NT2/D1 (cell line): ENCODE data around the gene FMNL2.

Experiments used
- YY1 ChIP-seq: IDR thresholded peaks from 2 replicates; pipeline ENCODE4 v1.6.1; 2011; ENCODE audit not compliant: insufficient read length, insufficient read depth
- ZNF274 ChIP-seq: IDR thresholded peaks from 2 replicates; pipeline ENCODE4 v1.6.1; 2011; ENCODE audit warnings: mild to moderate bottlenecking, low read depth, low read length

DNA sequence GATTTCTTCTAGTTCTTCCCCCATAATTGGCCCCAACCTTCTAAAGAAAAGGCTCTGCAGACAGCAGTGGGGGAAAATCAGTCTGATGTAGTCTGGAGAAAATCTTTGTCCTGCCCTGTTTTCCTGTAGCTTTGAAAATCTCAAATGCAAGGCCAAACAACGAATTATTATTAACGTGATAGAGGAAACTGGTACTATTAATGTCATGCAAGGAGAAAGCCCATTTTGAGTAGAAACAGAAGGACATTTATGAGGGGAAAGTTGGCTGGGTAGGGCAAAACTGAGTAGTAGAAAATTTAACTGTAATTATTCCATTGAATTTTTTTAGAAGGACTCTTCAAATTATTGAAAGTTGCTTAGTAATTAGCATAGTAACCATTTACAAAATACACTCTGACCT, 98.8 kb downstream of the FMNL2 start:
- TF ChIP-seq ZNF274 (no peak), YY1 (no peak)
